IMR-90 (cell line): ENCODE results near the gene MAP4.

Experiments
- CTCF ChIP-seq: conservative IDR thresholded peaks from 2 replicates; pipeline ENCODE4 v1.5.1; 2012; ENCODE audit warnings: mild to moderate bottlenecking, low read depth, low read length, improper control_type of control experiment
- MXI1 ChIP-seq: IDR thresholded peaks from 2 replicates; pipeline ENCODE4 v1.6.1; 2012; ENCODE audit warnings: low read depth, mild to moderate bottlenecking, low read length, moderate library complexity, borderline replicate concordance
- NFE2L2 ChIP-seq: fragments of 150-350 bp; IDR thresholded peaks from 2 replicates; pipeline ENCODE4 v1.6.1; 2016; ENCODE audit warnings: low read depth, mild to moderate bottlenecking, low read length
- POLR2A ChIP-seq: IDR thresholded peaks from 2 replicates; pipeline ENCODE4 v1.6.1; 2012; ENCODE audit warnings: mild to moderate bottlenecking, low read depth, low read length
- RAD21 ChIP-seq: IDR thresholded peaks from 2 replicates; pipeline ENCODE4 v1.6.1; 2012; ENCODE audit warnings: low read length, improper control_type of control experiment
- RCOR1 ChIP-seq: IDR thresholded peaks from 2 replicates; pipeline ENCODE4 v1.6.1; 2012; ENCODE audit warnings: mild to moderate bottlenecking, low read length, improper control_type of control experiment; ENCODE audit not compliant: insufficient replicate concordance

- TF ChIP-seq CTCF (no peak), POLR2A (no peak), MXI1 (no peak), NFE2L2 (no peak), RAD21 (no peak), RCOR1 (no peak)
Observed at GRCh38 chr3:47996440-47996839, 19.8 kb downstream of the MAP4 start.
